CD4-positive, alpha-beta T cell (primary cell): ENCODE results near the gene ACD. TPM values are rescaled to one million over a fixed set of nuclear protein-coding genes. Genes with fewer than 3 reads are reported as not detected.
A peak's percentile ranks its signal among the peaks of the same experiment; 100 is the strongest.

Experiments
- ATAC-seq: fragments of 200-7000 bp; cut with Tn5 transposase; one replicate; pipeline ENCODE4 v1.10.0; 2022; ENCODE audit warnings: mild to moderate bottlenecking; ENCODE audit not compliant: poor library complexity
- CTCF ChIA-PET: fragments of 350-600 bp; sonication (Branson Sonifier 250); formaldehyde crosslinking; loops from one replicate; lab custom pipeline; 2021; ENCODE audit warnings: antibody characterized with exemption, inconsistent platforms; lab: Charles Lee
- POLR2A ChIA-PET: fragments of 350-600 bp; sonication (Branson Sonifier 250); formaldehyde crosslinking; loops from one replicate; lab custom pipeline; 2021; ENCODE audit warnings: antibody characterized with exemption, inconsistent platforms; lab: Charles Lee
- DNase-seq, 14 experiments: peaks; one replicate each; pipeline ENCODE4 v3.0.0-alpha.2; 2013 to 2020; ENCODE audit warnings: mixed read lengths in 2 of 14
- H3K27ac ChIP-seq, 2 donors: one replicate each; pipeline versions ENCODE4 v1.5.1 to v1.7.0; 2013; ENCODE audit warnings: low read length in 2 of 2, low read depth in 1 of 2, mild to moderate bottlenecking in 1 of 2
- H3K27me3 ChIP-seq, 2 experiments: 1 replicate in 1 of 2; 2 replicates in 1 of 2; pipeline versions ENCODE4 v1.6.1 to v1.7.0; 2013; ENCODE audit warnings: low read length in 2 of 2, control low read depth in 1 of 2, mild to moderate bottlenecking in 1 of 2, moderate library complexity in 1 of 2; ENCODE audit not compliant: insufficient read depth in 2 of 2, control insufficient read depth in 1 of 2
- H3K36me3 ChIP-seq: one replicate; pipeline ENCODE4 v1.6.1; 2013; ENCODE audit warnings: low read length, control low read depth; ENCODE audit not compliant: insufficient read depth
- H3K4me1 ChIP-seq: one replicate; pipeline ENCODE4 v1.6.1; 2013; ENCODE audit warnings: low read length, control low read depth; ENCODE audit not compliant: insufficient read depth
- H3K4me3 ChIP-seq: one replicate; pipeline ENCODE4 v1.5.1; 2013; ENCODE audit warnings: mild to moderate bottlenecking, low read length, moderate library complexity
- H3K9me3 ChIP-seq, 2 experiments: 1 replicate in 1 of 2; 2 replicates in 1 of 2; pipeline versions ENCODE4 v1.6.1 to v1.7.0; 2013; ENCODE audit warnings: low read length in 2 of 2, mild to moderate bottlenecking in 2 of 2, control low read depth in 1 of 2, moderate library complexity in 1 of 2; ENCODE audit not compliant: control insufficient read depth in 1 of 2, insufficient read depth in 1 of 2
- H3K27ac Mint-ChIP-seq: one replicate; pipeline ENCODE4 v1.8.0; 2020; ENCODE audit warnings: mixed read lengths
- H3K27me3 Mint-ChIP-seq: one replicate; pipeline ENCODE4 v1.8.0; 2021; ENCODE audit warnings: mixed read lengths
- H3K36me3 Mint-ChIP-seq: one replicate; pipeline ENCODE4 v1.8.0; 2021; ENCODE audit warnings: low read depth, mixed read lengths
- H3K4me1 Mint-ChIP-seq: one replicate; pipeline ENCODE4 v1.8.0; 2021; ENCODE audit warnings: low read depth, mixed read lengths
- H3K4me3 Mint-ChIP-seq: one replicate; pipeline ENCODE4 v1.8.0; 2020; ENCODE audit warnings: mild to moderate bottlenecking, mixed read lengths
- H3K9me3 Mint-ChIP-seq: one replicate; pipeline ENCODE4 v1.8.0; 2020; ENCODE audit warnings: mixed read lengths
- intact Hi-C, 2 experiments: fragments of 100-400 bp; cut with DNase I in 1 of 2; cut with micrococcal nuclease in 1 of 2; formaldehyde crosslinking; loops; one replicate each; pipeline versions ENCODE4 v1.15.1 to v1.9.0; 2023 to 2025; cut with DNase I, micrococcal nuclease
- total RNA-seq, 174 experiments: library from RNA in 2 of 174; stranded (reverse) in 2 of 174; gene quantifications; one replicate each; pipeline ENCODE4 v1.2.3 and lab custom pipeline; 2021 to 2026
- TF ChIP-seq, protein P1 (sequence below): fragments of 200-600 bp; IDR thresholded peaks from one replicate; pipeline ENCODE4 v1.8.0; 2022; ENCODE audit warnings: antibody characterized with exemption, mild to moderate bottlenecking

ACD gene
- total RNA-seq, 2 experiments from 2014 or later: 21.6 to 26.0 TPM

- CTCF ChIA-PET: interaction anchor here (2.2 to 2.5 kb wide), 2 partner anchors 10 to 13 kb away, joined by 6 to 8 read pairs; partner anchors contain the start of gene CARMIL2
- Mint-ChIP-seq H3K9me3 (no peaks in the 10 kb centered on the region), H3K4me1 (peaks cover 24% of the 10 kb centered on the region), H3K4me3 (peak overlapping the region; percentile 56), H3K27ac (peak overlapping the region; percentile 94), H3K36me3 (peaks cover 37% of the 10 kb centered on the region), H3K27me3 (no peaks in the 10 kb centered on the region)
- ATAC-seq: no peak
- peaks cover 51% of the 10 kb centered on the region for H3K36me3 ChIP-seq
- no peak overlapping the region for H3K27ac ChIP-seq
- H3K4me1 ChIP-seq: peaks cover 34% of the 10 kb centered on the region
- TF ChIP-seq, protein P1, sequence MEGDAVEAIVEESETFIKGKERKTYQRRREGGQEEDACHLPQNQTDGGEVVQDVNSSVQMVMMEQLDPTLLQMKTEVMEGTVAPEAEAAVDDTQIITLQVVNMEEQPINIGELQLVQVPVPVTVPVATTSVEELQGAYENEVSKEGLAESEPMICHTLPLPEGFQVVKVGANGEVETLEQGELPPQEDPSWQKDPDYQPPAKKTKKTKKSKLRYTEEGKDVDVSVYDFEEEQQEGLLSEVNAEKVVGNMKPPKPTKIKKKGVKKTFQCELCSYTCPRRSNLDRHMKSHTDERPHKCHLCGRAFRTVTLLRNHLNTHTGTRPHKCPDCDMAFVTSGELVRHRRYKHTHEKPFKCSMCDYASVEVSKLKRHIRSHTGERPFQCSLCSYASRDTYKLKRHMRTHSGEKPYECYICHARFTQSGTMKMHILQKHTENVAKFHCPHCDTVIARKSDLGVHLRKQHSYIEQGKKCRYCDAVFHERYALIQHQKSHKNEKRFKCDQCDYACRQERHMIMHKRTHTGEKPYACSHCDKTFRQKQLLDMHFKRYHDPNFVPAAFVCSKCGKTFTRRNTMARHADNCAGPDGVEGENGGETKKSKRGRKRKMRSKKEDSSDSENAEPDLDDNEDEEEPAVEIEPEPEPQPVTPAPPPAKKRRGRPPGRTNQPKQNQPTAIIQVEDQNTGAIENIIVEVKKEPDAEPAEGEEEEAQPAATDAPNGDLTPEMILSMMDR: no peak
- no peaks in the 10 kb centered on the region for H3K9me3 ChIP-seq
- POLR2A ChIA-PET: interaction anchor here (1.1 to 3.9 kb wide), 3 partner anchors 11 to 111 kb away, joined by 3 to 74 read pairs (median 52); partner anchors contain the start of genes CARMIL2 and CTCF
- H3K27me3 ChIP-seq: no peaks in the 10 kb centered on the region
- intact Hi-C loops: no loop called here
- H3K4me3 ChIP-seq: no peak overlapping the region
- DNase-seq: peak in 1 of 14 experiments; percentile 35
Observed at GRCh38 chr16:67657751-67658518, 2.1 kb downstream of the ACD start.

DNA sequence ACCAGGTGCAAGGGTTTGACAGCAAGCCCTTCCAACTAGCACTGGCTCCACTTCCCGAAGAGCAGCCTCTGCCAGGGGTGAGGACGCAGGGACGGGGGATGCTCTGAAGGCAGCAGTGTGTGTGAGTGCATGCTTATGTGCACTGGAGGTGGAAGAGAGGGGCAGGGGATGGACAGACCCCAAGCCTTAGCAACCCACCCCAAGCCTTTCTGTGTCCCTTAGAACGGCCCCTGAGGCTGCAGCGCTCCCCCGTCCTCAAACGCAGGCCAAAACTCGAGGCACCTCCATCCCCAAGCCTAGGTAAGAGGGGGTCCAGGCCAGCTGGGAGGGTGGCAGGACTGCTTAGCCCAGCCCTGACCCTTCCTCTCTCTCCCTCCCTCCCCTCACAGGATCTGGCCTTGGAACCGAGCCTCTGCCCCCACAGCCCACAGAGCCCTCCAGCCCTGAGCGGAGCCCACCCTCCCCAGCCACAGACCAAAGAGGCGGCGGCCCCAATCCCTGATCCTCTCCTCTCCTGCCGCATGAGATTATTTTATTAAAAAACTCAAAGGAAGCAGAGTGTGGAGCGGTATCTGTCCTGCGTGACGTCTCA is 2.9 kb downstream of the ACD start:
- peak overlapping the region; percentile 68 for H3K4me3 Mint-ChIP-seq
- peaks cover 24% of the 10 kb centered on the region for H3K4me1 Mint-ChIP-seq
- no peak overlapping the region for H3K27ac Mint-ChIP-seq
- H3K36me3 Mint-ChIP-seq: peaks cover 40% of the 10 kb centered on the region
- H3K9me3 Mint-ChIP-seq: no peaks in the 10 kb centered on the region
- Histone ChIP-seq H3K27ac (no peak overlapping the region), H3K27me3 (no peaks in the 10 kb centered on the region), H3K4me3 (no peak overlapping the region), H3K9me3 (no peaks in the 10 kb centered on the region), H3K4me1 (peaks cover 32% of the 10 kb centered on the region), H3K36me3 (peaks cover 56% of the 10 kb centered on the region)
- ATAC-seq (no peak), DNase-seq (peak in 1 of 14 experiments; percentile 24)
- no peaks in the 10 kb centered on the region for H3K27me3 Mint-ChIP-seq
- CTCF ChIA-PET: interaction anchor here (2.2 kb wide), 1 partner anchor 12 kb away, joined by 8 read pairs; the partner anchor contains the start of gene CARMIL2
- TF ChIP-seq, protein P1: no peak
- POLR2A ChIA-PET: interaction anchor here (1.3 to 3.5 kb wide), 2 partner anchors 11 to 12 kb away, joined by 4 to 74 read pairs; partner anchors contain the start of gene CARMIL2
- intact Hi-C loops: no loop called here

- TF ChIP-seq, protein P1: no peak
- intact Hi-C loops: no loop called here
- peaks cover 18% of the 10 kb centered on the region for H3K4me1 Mint-ChIP-seq
- peaks cover 46% of the 10 kb centered on the region for H3K36me3 Mint-ChIP-seq
- no peaks in the 10 kb centered on the region for H3K9me3 Mint-ChIP-seq
- Histone ChIP-seq H3K4me3 (no peak overlapping the region), H3K9me3 (no peaks in the 10 kb centered on the region), H3K36me3 (peaks cover 62% of the 10 kb centered on the region), H3K27ac (no peak overlapping the region), H3K4me1 (peaks cover 26% of the 10 kb centered on the region), H3K27me3 (no peaks in the 10 kb centered on the region)
- DNase-seq (peak in 1 of 14 experiments; percentile 22), ATAC-seq (no peak)
- no peak overlapping the region for H3K27ac Mint-ChIP-seq
- no peaks in the 10 kb centered on the region for H3K27me3 Mint-ChIP-seq
- ChIA-PET POLR2A (interaction anchor here (1.3 kb wide), 1 partner anchor 11 kb away, joined by 4 read pairs; the partner anchor contains the start of gene CARMIL2), CTCF (no interaction called here)
- peak overlapping the region; percentile 68 for H3K4me3 Mint-ChIP-seq
Observed at GRCh38 chr16:67656344-67657016, 3.6 kb downstream of the ACD start.
